ENCODE data around the gene GRID2.

- no peak for TF ChIP-seq CTCF (optimal IDR thresholded peaks at IDR 0.05 in 1 of 3, IDR thresholded peaks at IDR 0.05 in 1 of 3, conservative IDR thresholded peaks at IDR 0.05 in 1 of 3; ENCODE audit: extremely low read depth in 1 of 3, insufficient read depth in 2 of 3, low read length in 3 of 3)
- TF ChIP-seq EZH2 (IDR thresholded peaks at IDR 0.05; ENCODE audit: low read length), result no peak
Measured at GRCh38 chr4:93031431-93032098, 727.8 kb downstream of the GRID2 start.
